HG03108 (cell line): ENCODE data around the gene FMOD.
A peak's percentile ranks its signal among the peaks of the same experiment; 100 is the strongest.

Experiments
- ATAC-seq: cut with Tn5 transposase; IDR thresholded peaks from one replicate; pipeline ENCODE4 v1.9.1; 2021; ENCODE audit warnings: moderate library complexity; ENCODE audit not compliant: unreplicated experiment

The FMOD gene

GRCh38 chr1:203361945-203362719 lies 11.2 kb upstream of the FMOD start:
- ATAC-seq = no peak

GRCh38 chr1:203360547-203361185 lies 9.7 kb upstream of the FMOD start:
- ATAC-seq = no peak

GRCh38 chr1:203359010-203359571 lies 8.2 kb upstream of the FMOD start:
- ATAC-seq = no peak

- ATAC-seq = no peak
These were observed 3.3 kb upstream of the FMOD start for GRCh38 chr1:203354246-203354645.

- no peak for ATAC-seq
These were observed 2.6 kb upstream of the FMOD start for GRCh38 chr1:203353486-203353885.

- no peak for ATAC-seq
These were observed 973 bp downstream of the FMOD start for GRCh38 chr1:203349773-203350524.

GRCh38 chr1:203349166-203349565 lies 1.8 kb downstream of the FMOD start:
- no peak for ATAC-seq

GRCh38 chr1:203346769-203347102 lies 4.2 kb downstream of the FMOD start:
- no peak for ATAC-seq

- no peak for ATAC-seq
These were observed 4.7 kb downstream of the FMOD start for GRCh38 chr1:203346060-203346768.

GRCh38 chr1:203343956-203344754 lies 6.8 kb downstream of the FMOD start:
- no peak for ATAC-seq

GRCh38 chr1:203342192-203342940 lies 8.6 kb downstream of the FMOD start:
- no peak for ATAC-seq

- ATAC-seq = peak; percentile 57
These were observed 10.7 kb downstream of the FMOD start for GRCh38 chr1:203340112-203340790.

- ATAC-seq = no peak
These were observed 12.4 kb downstream of the FMOD start for GRCh38 chr1:203338335-203339036.

GRCh38 chr1:203336097-203336496 lies 14.8 kb downstream of the FMOD start:
- ATAC-seq = no peak

- ATAC-seq = no peak
These were observed 15.4 kb downstream of the FMOD start for GRCh38 chr1:203335503-203335902.

GRCh38 chr1:203331224-203331623 lies 19.7 kb downstream of the FMOD start:
- ATAC-seq = no peak

- no peak for ATAC-seq
These were observed 22.2 kb downstream of the FMOD start for GRCh38 chr1:203328714-203329122.
